Spleen (tissue), 7 donors: ENCODE data around the gene CHD6.

Experiments used
- POLR2AphosphoS5 ChIP-seq, 3 donors: sonication (generic); formaldehyde crosslinking; IDR thresholded peaks; one replicate each; pipeline ENCODE4 v1.5.1; 2017; ENCODE audit warnings: antibody characterized with exemption in 3 of 3
- TF ChIP-seq, protein P1 (sequence below), 11 experiments: fragments of 200-600 bp in 7 of 11; fragments of 450-650 bp in 4 of 11; sonication (generic) in 4 of 11; IDR thresholded peaks in 8 of 11; conservative IDR thresholded peaks in 3 of 11; 1 replicate in 7 of 11; 2 replicates in 4 of 11; pipeline versions ENCODE4 v1.4.0 to v1.8.0; 2016 to 2021; ENCODE audit warnings: antibody characterized with exemption in 11 of 11, inconsistent platforms in 4 of 11, mild to moderate bottlenecking in 1 of 11
- donor health status: DM: no; HTN: no; CAD: no; lungs with moderate emphysema.
- donor health status: DM: no; HTN: no; CAD: no.
- donor health status: DM: no; HTN: no; CAD: no.

DNA sequence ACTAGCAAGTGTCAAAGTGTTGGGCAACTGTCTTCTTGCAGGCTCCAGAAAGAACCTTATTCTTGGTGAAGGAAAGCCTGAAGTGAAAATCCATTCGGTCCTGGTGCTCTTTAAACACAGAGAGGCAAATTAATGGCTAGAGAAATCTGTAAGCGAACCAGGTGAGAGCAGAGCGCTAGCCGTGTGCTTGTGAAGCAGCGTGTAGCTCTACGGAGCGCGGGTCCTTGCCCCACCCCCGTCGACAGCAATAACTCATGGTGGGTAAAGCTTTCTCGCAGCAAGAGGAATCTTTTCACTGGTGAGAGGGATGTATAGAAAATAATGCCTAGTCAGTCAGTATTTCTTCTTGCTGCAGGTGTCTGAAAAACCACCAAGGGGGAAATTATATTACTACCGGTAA lies 214.6 kb downstream of the CHD6 start:
- TF ChIP-seq, protein P1, sequence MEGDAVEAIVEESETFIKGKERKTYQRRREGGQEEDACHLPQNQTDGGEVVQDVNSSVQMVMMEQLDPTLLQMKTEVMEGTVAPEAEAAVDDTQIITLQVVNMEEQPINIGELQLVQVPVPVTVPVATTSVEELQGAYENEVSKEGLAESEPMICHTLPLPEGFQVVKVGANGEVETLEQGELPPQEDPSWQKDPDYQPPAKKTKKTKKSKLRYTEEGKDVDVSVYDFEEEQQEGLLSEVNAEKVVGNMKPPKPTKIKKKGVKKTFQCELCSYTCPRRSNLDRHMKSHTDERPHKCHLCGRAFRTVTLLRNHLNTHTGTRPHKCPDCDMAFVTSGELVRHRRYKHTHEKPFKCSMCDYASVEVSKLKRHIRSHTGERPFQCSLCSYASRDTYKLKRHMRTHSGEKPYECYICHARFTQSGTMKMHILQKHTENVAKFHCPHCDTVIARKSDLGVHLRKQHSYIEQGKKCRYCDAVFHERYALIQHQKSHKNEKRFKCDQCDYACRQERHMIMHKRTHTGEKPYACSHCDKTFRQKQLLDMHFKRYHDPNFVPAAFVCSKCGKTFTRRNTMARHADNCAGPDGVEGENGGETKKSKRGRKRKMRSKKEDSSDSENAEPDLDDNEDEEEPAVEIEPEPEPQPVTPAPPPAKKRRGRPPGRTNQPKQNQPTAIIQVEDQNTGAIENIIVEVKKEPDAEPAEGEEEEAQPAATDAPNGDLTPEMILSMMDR (IDR thresholded peaks at IDR 0.05 in 8 of 11, conservative IDR thresholded peaks at IDR 0.05 in 3 of 11) = no peak
- no peak for TF ChIP-seq POLR2AphosphoS5 (IDR thresholded peaks at IDR 0.05)
